LNCAP (cell line): ENCODE data around the gene BAG3.

Source experiments
- TF ChIP-seq, protein P1 (sequence below): fragments of 450-650 bp; IDR thresholded peaks from 2 replicates; pipeline ENCODE4 v1.5.1; 2017; ENCODE audit warnings: mild to moderate bottlenecking

Gene BAG3

GRCh38 chr10:119650692-119651513 is at the start of gene BAG3:
Gene BAG3 (plus strand): TSS chr10:119651380. CDS start chr10:119651676, 296 bp downstream.
- TF ChIP-seq, protein P1, sequence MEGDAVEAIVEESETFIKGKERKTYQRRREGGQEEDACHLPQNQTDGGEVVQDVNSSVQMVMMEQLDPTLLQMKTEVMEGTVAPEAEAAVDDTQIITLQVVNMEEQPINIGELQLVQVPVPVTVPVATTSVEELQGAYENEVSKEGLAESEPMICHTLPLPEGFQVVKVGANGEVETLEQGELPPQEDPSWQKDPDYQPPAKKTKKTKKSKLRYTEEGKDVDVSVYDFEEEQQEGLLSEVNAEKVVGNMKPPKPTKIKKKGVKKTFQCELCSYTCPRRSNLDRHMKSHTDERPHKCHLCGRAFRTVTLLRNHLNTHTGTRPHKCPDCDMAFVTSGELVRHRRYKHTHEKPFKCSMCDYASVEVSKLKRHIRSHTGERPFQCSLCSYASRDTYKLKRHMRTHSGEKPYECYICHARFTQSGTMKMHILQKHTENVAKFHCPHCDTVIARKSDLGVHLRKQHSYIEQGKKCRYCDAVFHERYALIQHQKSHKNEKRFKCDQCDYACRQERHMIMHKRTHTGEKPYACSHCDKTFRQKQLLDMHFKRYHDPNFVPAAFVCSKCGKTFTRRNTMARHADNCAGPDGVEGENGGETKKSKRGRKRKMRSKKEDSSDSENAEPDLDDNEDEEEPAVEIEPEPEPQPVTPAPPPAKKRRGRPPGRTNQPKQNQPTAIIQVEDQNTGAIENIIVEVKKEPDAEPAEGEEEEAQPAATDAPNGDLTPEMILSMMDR: no peak

- TF ChIP-seq, protein P1: peak; percentile 47; the same call in 1 of the 2 replicates
Observed at GRCh38 chr10:119602241-119603095, 48.7 kb upstream of the BAG3 start.

GRCh38 chr10:119604468-119604867 is 46.7 kb upstream of the BAG3 start:
- TF ChIP-seq, protein P1: no peak

DNA sequence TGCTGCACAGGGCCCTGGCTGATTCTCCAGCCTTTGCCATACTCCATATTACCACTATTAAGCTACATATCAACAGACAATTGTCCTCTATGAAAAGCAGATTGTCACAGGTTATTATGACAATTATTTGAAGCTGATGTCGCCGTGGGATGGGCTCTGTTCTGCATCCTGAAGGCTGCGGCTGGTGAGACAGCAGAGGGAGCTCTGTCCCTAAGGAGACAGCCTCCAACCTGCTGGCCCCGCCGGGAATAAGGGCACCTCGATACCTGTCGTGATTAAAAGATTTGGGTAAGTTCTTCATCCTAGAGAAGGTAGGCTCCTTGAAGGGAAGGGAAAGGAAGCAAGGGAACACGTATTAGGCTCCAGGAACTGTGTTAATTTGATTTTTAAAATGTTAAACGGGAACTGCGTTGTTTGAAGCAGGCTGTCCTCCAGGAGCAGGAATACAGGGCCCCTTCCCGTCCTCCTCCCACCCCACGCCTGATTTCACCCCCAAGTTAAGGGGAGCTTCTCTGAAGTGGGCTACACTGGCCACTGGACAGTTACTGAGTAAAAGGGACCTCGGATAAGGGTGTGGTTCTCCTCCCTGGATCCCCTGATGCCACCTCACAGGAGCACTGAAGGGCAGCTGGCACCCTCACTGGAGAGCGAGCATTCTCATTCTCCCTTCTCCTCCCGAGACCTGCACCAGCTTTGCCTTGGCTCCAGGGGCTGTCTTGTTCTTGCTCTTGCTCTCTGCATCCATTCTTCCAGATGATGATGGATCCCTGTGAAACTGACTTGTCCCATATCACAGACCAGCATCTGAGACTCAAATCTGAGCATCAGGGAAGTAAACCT is 42.6 kb upstream of the BAG3 start:
- TF ChIP-seq, protein P1: peak; percentile 91

GRCh38 chr10:119609516-119609915 is 41.7 kb upstream of the BAG3 start:
- TF ChIP-seq, protein P1: no peak

GRCh38 chr10:119611433-119611832 is 39.7 kb upstream of the BAG3 start:
- TF ChIP-seq, protein P1: no peak

DNA sequence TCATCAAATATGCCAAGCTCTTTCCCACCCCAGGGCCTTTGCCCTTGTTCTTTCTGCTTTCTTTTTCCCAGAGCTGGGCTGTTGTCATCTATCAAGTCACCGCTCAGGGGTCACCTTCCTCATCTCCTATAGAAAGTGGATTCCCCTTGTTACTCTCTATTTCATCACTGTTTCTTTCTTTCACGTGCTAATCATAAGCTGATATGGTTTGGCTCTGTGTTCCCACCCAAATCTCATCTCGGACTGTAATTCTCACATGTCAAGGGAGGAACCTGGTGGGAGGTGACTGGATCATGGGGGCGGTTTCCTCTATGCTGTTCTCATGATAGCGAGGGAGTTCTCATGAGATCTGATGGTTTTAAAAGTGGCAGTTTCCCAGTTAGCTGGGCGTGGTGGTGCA is 37.4 kb upstream of the BAG3 start:
- TF ChIP-seq, protein P1: no peak
